ENCODE results near the gene C10orf90. TPM values are rescaled to one million over a fixed set of nuclear protein-coding genes. Genes with fewer than 3 reads are reported as not detected.

The C10orf90 gene
- total and polyA plus RNA-seq, 4 donors = not detected

- DNase-seq (no peak), ATAC-seq (ENCODE audit: insufficient read depth, low FRiP score) (no peak)
- H3K27me3 ChIP-seq (ENCODE audit: control insufficient read depth in 3 of 3, insufficient read depth in 3 of 3, low read length in 2 of 3) = no peaks in the 10 kb centered on the region
Measured at GRCh38 chr10:126497672-126498071, 172.8 kb downstream of the C10orf90 start.

GRCh38 chr10:126496771-126497545 is 173.5 kb downstream of the C10orf90 start:
- Histone ChIP-seq H3K27ac (ENCODE audit: low read depth in 1 of 2, low read length in 1 of 2) (no peak overlapping the region), H3K4me1 (ENCODE audit: control insufficient read depth in 5 of 5, insufficient read depth in 5 of 5, low read length in 5 of 5) (peaks cover 0 to 7% (median 0%) of the 10 kb centered on the region in 5 donors), H3K9me3 (ENCODE audit: control insufficient read depth in 4 of 4, insufficient read depth in 3 of 4, low read length in 3 of 4) (peaks cover 0 to 5% (median 0%) of the 10 kb centered on the region in 4 donors), H3K27me3 (ENCODE audit: control insufficient read depth in 3 of 3, insufficient read depth in 3 of 3, low read length in 2 of 3) (no peaks in the 10 kb centered on the region), H3K4me3 (no peak overlapping the region), H3K9ac (ENCODE audit: insufficient read depth in 1 of 2, low read length in 2 of 2) (no peak overlapping the region), H3K36me3 (ENCODE audit: control insufficient read depth in 4 of 4, insufficient read depth in 4 of 4, low read length in 4 of 4) (no peaks in the 10 kb centered on the region)
- WGBS, 2 donors = 86 to 93% methylated on average over 16 of the region's 16 CpGs
- DNase-seq = no peak
- ATAC-seq (ENCODE audit: insufficient read depth, low FRiP score) = no peak
- TF ChIP-seq, protein P1, sequence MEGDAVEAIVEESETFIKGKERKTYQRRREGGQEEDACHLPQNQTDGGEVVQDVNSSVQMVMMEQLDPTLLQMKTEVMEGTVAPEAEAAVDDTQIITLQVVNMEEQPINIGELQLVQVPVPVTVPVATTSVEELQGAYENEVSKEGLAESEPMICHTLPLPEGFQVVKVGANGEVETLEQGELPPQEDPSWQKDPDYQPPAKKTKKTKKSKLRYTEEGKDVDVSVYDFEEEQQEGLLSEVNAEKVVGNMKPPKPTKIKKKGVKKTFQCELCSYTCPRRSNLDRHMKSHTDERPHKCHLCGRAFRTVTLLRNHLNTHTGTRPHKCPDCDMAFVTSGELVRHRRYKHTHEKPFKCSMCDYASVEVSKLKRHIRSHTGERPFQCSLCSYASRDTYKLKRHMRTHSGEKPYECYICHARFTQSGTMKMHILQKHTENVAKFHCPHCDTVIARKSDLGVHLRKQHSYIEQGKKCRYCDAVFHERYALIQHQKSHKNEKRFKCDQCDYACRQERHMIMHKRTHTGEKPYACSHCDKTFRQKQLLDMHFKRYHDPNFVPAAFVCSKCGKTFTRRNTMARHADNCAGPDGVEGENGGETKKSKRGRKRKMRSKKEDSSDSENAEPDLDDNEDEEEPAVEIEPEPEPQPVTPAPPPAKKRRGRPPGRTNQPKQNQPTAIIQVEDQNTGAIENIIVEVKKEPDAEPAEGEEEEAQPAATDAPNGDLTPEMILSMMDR (IDR thresholded peaks at IDR 0.05; ENCODE audit: control extremely low read depth, extremely low read depth) = no peak

More at GRCh38 chr10:126497672-126498071, 172.8 kb downstream of the C10orf90 start:
- TF ChIP-seq, protein P1 (IDR thresholded peaks at IDR 0.05; ENCODE audit: control extremely low read depth, extremely low read depth) = no peak
- H3K9me3 ChIP-seq (ENCODE audit: control insufficient read depth in 4 of 4, insufficient read depth in 3 of 4, low read length in 3 of 4) = peaks cover 0 to 5% (median 0%) of the 10 kb centered on the region in 4 donors
- no peak overlapping the region for H3K4me3 ChIP-seq
- H3K36me3 ChIP-seq (ENCODE audit: control insufficient read depth in 4 of 4, insufficient read depth in 4 of 4, low read length in 4 of 4) = no peaks in the 10 kb centered on the region
- H3K27ac ChIP-seq (ENCODE audit: low read depth in 1 of 2, low read length in 1 of 2) = no peak overlapping the region
- no peak overlapping the region for H3K9ac ChIP-seq (ENCODE audit: insufficient read depth in 1 of 2, low read length in 2 of 2)
- 83 to 87% methylated on average over 2 of the region's 2 CpGs for WGBS, 2 donors
- H3K4me1 ChIP-seq (ENCODE audit: control insufficient read depth in 5 of 5, insufficient read depth in 5 of 5, low read length in 5 of 5) = peaks cover 0 to 9% (median 0%) of the 10 kb centered on the region in 5 donors

DNA sequence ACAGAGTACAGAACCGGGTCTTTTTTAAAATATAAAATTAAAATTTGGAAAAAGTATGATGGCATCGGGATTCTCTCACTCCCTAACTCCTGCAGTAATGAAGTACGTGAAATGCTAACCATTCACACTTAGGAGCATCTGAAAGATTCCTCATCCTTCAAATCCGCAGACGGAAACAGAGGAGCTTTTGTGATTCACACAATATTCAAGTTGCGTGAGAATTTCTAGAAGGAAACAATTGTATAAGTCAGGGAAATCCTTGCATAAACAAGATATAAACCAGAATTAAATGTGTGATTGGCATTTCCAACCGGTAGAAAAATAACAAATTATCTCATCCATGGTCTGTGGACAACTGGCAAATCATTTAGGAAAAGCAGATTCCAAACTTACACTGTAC is 179.0 kb downstream of the C10orf90 start:
- Histone ChIP-seq H3K36me3 (ENCODE audit: control insufficient read depth in 4 of 4, insufficient read depth in 4 of 4, low read length in 4 of 4) (no peaks in the 10 kb centered on the region), H3K27ac (ENCODE audit: low read depth in 1 of 2, low read length in 1 of 2) (no peak overlapping the region), H3K4me3 (no peak overlapping the region), H3K9me3 (ENCODE audit: control insufficient read depth in 4 of 4, insufficient read depth in 3 of 4, low read length in 3 of 4) (peaks cover 0 to 4% (median 0%) of the 10 kb centered on the region in 4 donors), H3K9ac (ENCODE audit: insufficient read depth in 1 of 2, low read length in 2 of 2) (no peak overlapping the region), H3K4me1 (ENCODE audit: control insufficient read depth in 5 of 5, insufficient read depth in 5 of 5, low read length in 5 of 5) (no peaks in the 10 kb centered on the region), H3K27me3 (ENCODE audit: control insufficient read depth in 3 of 3, insufficient read depth in 3 of 3, low read length in 2 of 3) (peaks cover 0 to 2% (median 0%) of the 10 kb centered on the region in 3 donors)
- TF ChIP-seq, protein P1 (IDR thresholded peaks at IDR 0.05; ENCODE audit: control extremely low read depth, extremely low read depth) = no peak
- DNase-seq (no peak), ATAC-seq (ENCODE audit: insufficient read depth, low FRiP score) (no peak)
- 46 to 57% methylated on average over 7 of the region's 7 CpGs for WGBS, 2 donors

All from lung (tissue), 12 donors.